HepG2 (cell line): ENCODE data around the gene SH3BGRL2. TPM values are rescaled to one million over a fixed set of nuclear protein-coding genes. Genes with fewer than 3 reads are reported as not detected.

Source experiments
- ATAC-seq: fragments of 200-7000 bp; cut with Tn5 transposase; 3 replicates; pipeline ENCODE4 v1.9.1; 2020; ENCODE audit warnings: mild to moderate bottlenecking, moderate library complexity
- BruUV-seq: library from RNA; stranded (reverse); fragments of 400-500 nt; replicated peaks from 2 replicates; lab custom pipeline; 2021; lab: Mats Ljungman, UMichigan
- CTCF ChIA-PET: fragments of 300-600 bp; formaldehyde crosslinking; extraction: SDS; loops from one replicate; lab custom pipeline; 2021; ENCODE audit warnings: low total read pairs, inconsistent platforms, low intra/inter-chr PET ratio; lab: Yijun Ruan, JAX
- POLR2A ChIA-PET: fragments of 350-600 bp; sonication (Branson Sonifier 250); formaldehyde crosslinking; loops from one replicate; lab custom pipeline; 2020; ENCODE audit warnings: antibody characterized with exemption, inconsistent platforms; lab: Yijun Ruan, JAX
- DNase-seq: peaks from one replicate; pipeline ENCODE4 v3.0.0-alpha.2; 2015; ENCODE audit warnings: low spot score
- FAIRE-seq: peaks from 3 replicates; lab custom pipeline; 2011; peaks lifted over from hg19 to GRCh38; lab: Jason Lieb, UNC
- H2AFZ ChIP-seq: one replicate; pipeline ENCODE4 v1.6.1; 2011; ENCODE audit warnings: low read length, inconsistent platforms
- H3K27ac ChIP-seq: fragments of 300-600 bp; 3 replicates; pipeline ENCODE4 v1.8.0; 2011; ENCODE audit warnings: mixed run types, mild to moderate bottlenecking, mixed read lengths, low read length, inconsistent platforms; ENCODE audit not compliant: insufficient read depth; ENCODE audit errors: extremely low read length
- H3K27me3 ChIP-seq, 2 experiments: fragments of 200-600 bp in 1 of 2; 2 replicates in 1 of 2; 3 replicates in 1 of 2; pipeline versions ENCODE4 v1.6.0 to v1.8.0; 2011; ENCODE audit warnings: low read length in 2 of 2, mild to moderate bottlenecking in 2 of 2, moderate library complexity in 2 of 2, inconsistent platforms in 1 of 2; ENCODE audit not compliant: insufficient read depth in 2 of 2, control insufficient read depth in 1 of 2
- H3K36me3 ChIP-seq, 2 experiments: fragments of 200-600 bp in 1 of 2; replicated peaks in 1 of 2; 2 replicates in 1 of 2; 3 replicates in 1 of 2; pipeline versions ENCODE4 v1.5.1 to v1.8.0; 2011; ENCODE audit warnings: low read length in 2 of 2, inconsistent platforms in 1 of 2; ENCODE audit not compliant: insufficient read depth in 2 of 2, control insufficient read depth in 1 of 2
- H3K4me1 ChIP-seq: 2 replicates; pipeline ENCODE4 v1.5.1; 2012; ENCODE audit warnings: low read length, inconsistent platforms; ENCODE audit not compliant: insufficient read depth
- H3K4me2 ChIP-seq: 2 replicates; pipeline ENCODE4 v1.6.0; 2011; ENCODE audit warnings: low read depth, low read length, inconsistent platforms
- H3K4me3 ChIP-seq, 3 experiments: fragments of 200-600 bp in 1 of 3; sonication (generic), shearing (Covaris generic) in 1 of 3; replicated peaks in 1 of 3; 2 replicates each; pipeline ENCODE4 v1.5.1; 2011 to 2016; ENCODE audit warnings: low read length in 3 of 3, inconsistent platforms in 2 of 3, low read depth in 2 of 3, mild to moderate bottlenecking in 2 of 3, control low read depth in 1 of 3, mixed read lengths in 1 of 3; ENCODE audit not compliant: insufficient read depth in 1 of 3
- H3K79me2 ChIP-seq: one replicate; pipeline ENCODE4 v1.6.1; 2011; ENCODE audit warnings: low read length, inconsistent platforms; ENCODE audit not compliant: insufficient read depth
- H3K9ac ChIP-seq: 2 replicates; pipeline ENCODE4 v1.6.0; 2011; ENCODE audit warnings: mild to moderate bottlenecking, low read depth, low read length, inconsistent platforms; ENCODE audit not compliant: insufficient read depth
- H3K9me3 ChIP-seq: 2 replicates; pipeline ENCODE4 v1.5.1; 2012; ENCODE audit warnings: mild to moderate bottlenecking, low read length
- H4K20me1 ChIP-seq: 2 replicates; pipeline ENCODE4 v1.6.0; 2011; ENCODE audit warnings: inconsistent platforms, mild to moderate bottlenecking, low read length, moderate library complexity; ENCODE audit not compliant: insufficient read depth
- DNMT3B ChIP-seq: conservative IDR thresholded peaks from 2 replicates; pipeline ENCODE4 v1.6.1; 2016; ENCODE audit warnings: missing biosample characterization, control low read depth
- KLF13 ChIP-seq: sonication (generic); formaldehyde crosslinking; IDR thresholded peaks from 2 replicates; pipeline ENCODE4 v1.4.0; 2020; ENCODE audit warnings: mild to moderate bottlenecking, missing genetic modification reagents
- NFYB ChIP-seq: sonication (generic); formaldehyde crosslinking; IDR thresholded peaks from 2 replicates; pipeline ENCODE4 v1.4.0; 2020; ENCODE audit warnings: missing genetic modification reagents
- RAD21 ChIP-seq: fragments of 450-650 bp; formaldehyde crosslinking; IDR thresholded peaks from 2 replicates; pipeline ENCODE4 v1.5.0; 2020; ENCODE audit warnings: mild to moderate bottlenecking
- RXRA ChIP-seq: sonication (generic); formaldehyde crosslinking; IDR thresholded peaks from 2 replicates; pipeline ENCODE4 v1.5.1; 2020; ENCODE audit warnings: missing genetic modification reagents
- SMC3 ChIP-seq: IDR thresholded peaks from 2 replicates; pipeline ENCODE4 v1.6.1; 2011; ENCODE audit warnings: low read length, improper control_type of control experiment
- SNRNP70 ChIP-seq: fragments of 200-400 bp; formaldehyde crosslinking; IDR thresholded peaks from 2 replicates; pipeline ENCODE4 v1.6.1; 2017; ENCODE audit warnings: mild to moderate bottlenecking, low read depth, low read length, moderate library complexity
- U2AF1 ChIP-seq: fragments of 200-400 bp; formaldehyde crosslinking; optimal IDR thresholded peaks from 2 replicates; pipeline ENCODE3; 2017; ENCODE audit warnings: mild to moderate bottlenecking, low read depth, low read length
- XRCC5 ChIP-seq: fragments of 200-400 bp; formaldehyde crosslinking; optimal IDR thresholded peaks from 2 replicates; pipeline ENCODE3; 2017; ENCODE audit warnings: mild to moderate bottlenecking, low read length
- ZNF24 ChIP-seq: fragments of 450-650 bp; IDR thresholded peaks from 2 replicates; pipeline ENCODE4 v1.6.1; 2017; ENCODE audit warnings: antibody characterized with exemption, mild to moderate bottlenecking
- ZNF431 ChIP-seq: sonication (generic); formaldehyde crosslinking; IDR thresholded peaks from 2 replicates; pipeline ENCODE4 v1.9.0; 2022; ENCODE audit warnings: missing genetic modification reagents, low read depth, mild to moderate bottlenecking, borderline replicate concordance
- ZNF543 ChIP-seq: sonication (generic); formaldehyde crosslinking; IDR thresholded peaks from 2 replicates; pipeline ENCODE4 v1.4.0; 2020; ENCODE audit warnings: mild to moderate bottlenecking, missing genetic modification reagents
- ZNF558 ChIP-seq: sonication (generic); formaldehyde crosslinking; IDR thresholded peaks from 2 replicates; pipeline ENCODE4 v1.9.0; 2022; ENCODE audit warnings: mild to moderate bottlenecking, missing genetic modification reagents, borderline replicate concordance
- ZNF709 ChIP-seq: sonication (generic); formaldehyde crosslinking; IDR thresholded peaks from 2 replicates; pipeline ENCODE4 v1.5.0; 2020; ENCODE audit warnings: mild to moderate bottlenecking, missing genetic modification reagents
- ZNF713 ChIP-seq: sonication (generic); formaldehyde crosslinking; IDR thresholded peaks from 2 replicates; pipeline ENCODE4 v1.4.0; 2020; ENCODE audit warnings: mild to moderate bottlenecking, missing genetic modification reagents
- WGBS: methylation state at CpG from one replicate; pipeline ENCODE4 v1.1.6; 2017; ENCODE audit warnings: low lambda C conversion rate; 5-methylcytosine and 5-hydroxymethylcytosine counted together
- in situ Hi-C: cut with HindIII; loops from 2 replicates; pipeline ENCODE4 v1.10.0; 2017; ENCODE audit warnings: low pct_unique_long_range_greater_than_20kb; ENCODE audit not compliant: extremely low pct_ligation_motif_present
- intact Hi-C: fragments of 100-400 bp; cut with micrococcal nuclease; formaldehyde crosslinking; loops from one replicate; pipeline ENCODE4 v1.10.0; 2022; ENCODE audit not compliant: unreplicated experiment
- polyA plus RNA-seq, 8 experiments: library from polyadenylated mRNA; depleted of rRNA in 3 of 8; stranded (reverse) in 7 of 8; unstranded in 1 of 8; fragments of >200 nt; fragmentation: Illumina TruSeq in 4 of 8; extraction: Trizol in 4 of 8; gene quantifications; 2 replicates each; pipeline versions ENCODE4 v1.2.1 to v1.2.3, GENCODE V29; 2011 to 2016; ENCODE audit warnings: low read depth in 4 of 8, missing spikeins in 1 of 8, mixed read lengths in 1 of 8; ENCODE audit not compliant: insufficient read depth in 1 of 8
- total RNA-seq, 5 experiments: library from RNA; depleted of rRNA; stranded (reverse); fragments of >200 nt; fragmentation: Illumina TruSeq; extraction: Trizol; gene quantifications; 2 replicates each; pipeline ENCODE4 v1.2.3, GENCODE V29; 2016; ENCODE audit warnings: low read depth in 1 of 5
- TF ChIP-seq, protein P1 (sequence below): sonication (generic); formaldehyde crosslinking; IDR thresholded peaks from 2 replicates; pipeline ENCODE4 v1.8.0; 2022; ENCODE audit warnings: mild to moderate bottlenecking, missing genetic modification reagents, moderate library complexity
- TF ChIP-seq, protein P2 (sequence below): sonication (generic); formaldehyde crosslinking; IDR thresholded peaks from 2 replicates; pipeline ENCODE4 v1.8.0; 2022; ENCODE audit warnings: mild to moderate bottlenecking, missing genetic modification reagents; ENCODE audit not compliant: insufficient replicate concordance
- TF ChIP-seq, protein P3 (sequence below): fragments of 450-650 bp; IDR thresholded peaks from 2 replicates; pipeline ENCODE4 v1.6.1; 2016
- TF ChIP-seq, protein P4 (sequence below): sonication (generic); formaldehyde crosslinking; IDR thresholded peaks from 2 replicates; pipeline ENCODE4 v1.8.1; 2023; ENCODE audit warnings: mild to moderate bottlenecking, missing genetic modification reagents

Gene SH3BGRL2
- total and polyA plus RNA-seq, 2 of the 13 experiments (the other 11 are each of a cell fraction or from before 2014, with no cell fraction given): 10.9 to 28.8 TPM

DNA sequence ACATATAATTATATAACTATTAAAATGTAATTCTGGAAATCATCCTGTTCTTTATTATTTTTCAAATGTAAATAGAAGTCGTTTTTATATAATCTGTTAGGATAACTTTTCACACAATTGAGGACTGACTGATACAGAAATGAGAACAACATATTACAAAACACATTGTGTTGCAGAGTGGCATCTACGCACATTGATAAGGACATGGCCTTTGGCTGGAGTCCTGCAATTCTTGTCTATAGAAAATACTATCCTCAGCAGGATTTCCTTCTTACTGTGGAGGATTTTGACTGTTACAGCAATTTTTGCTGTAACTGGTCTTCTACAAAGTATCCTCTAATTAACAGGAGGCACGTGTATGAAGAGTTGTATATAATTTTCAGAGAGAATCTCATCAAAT is 19.8 kb downstream of the SH3BGRL2 start:
- ChIA-PET POLR2A (no interaction called here), CTCF (no interaction called here)
- no TSS peak for BruUV-seq
- no peak overlapping the region for H3K4me2 ChIP-seq
- no peak overlapping the region for H3K27ac ChIP-seq
- DNase-seq (no peak), FAIRE-seq (no peak), ATAC-seq (no peak)
- TF ChIP-seq SMC3 (no peak), RAD21 (CRISPR knock-in tag) (no peak), DNMT3B (CRISPR knock-in tag) (no peak), ZNF431 (CRISPR knock-in tag) (no peak), U2AF1 (no peak), ZNF713 (CRISPR knock-in tag) (no peak), NFYB (CRISPR knock-in tag) (no peak), KLF13 (CRISPR knock-in tag) (no peak), ZNF709 (CRISPR knock-in tag) (no peak), SNRNP70 (no peak), XRCC5 (no peak), ZNF558 (CRISPR knock-in tag) (no peak), ZNF543 (no peak), RXRA (CRISPR knock-in tag) (no peak), ZNF24 (no peak)
- TF ChIP-seq, protein P1, sequence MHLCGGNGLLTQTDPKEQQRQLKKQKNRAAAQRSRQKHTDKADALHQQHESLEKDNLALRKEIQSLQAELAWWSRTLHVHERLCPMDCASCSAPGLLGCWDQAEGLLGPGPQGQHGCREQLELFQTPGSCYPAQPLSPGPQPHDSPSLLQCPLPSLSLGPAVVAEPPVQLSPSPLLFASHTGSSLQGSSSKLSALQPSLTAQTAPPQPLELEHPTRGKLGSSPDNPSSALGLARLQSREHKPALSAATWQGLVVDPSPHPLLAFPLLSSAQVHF (CRISPR knock-in tag): no peak
- TF ChIP-seq, protein P2, sequence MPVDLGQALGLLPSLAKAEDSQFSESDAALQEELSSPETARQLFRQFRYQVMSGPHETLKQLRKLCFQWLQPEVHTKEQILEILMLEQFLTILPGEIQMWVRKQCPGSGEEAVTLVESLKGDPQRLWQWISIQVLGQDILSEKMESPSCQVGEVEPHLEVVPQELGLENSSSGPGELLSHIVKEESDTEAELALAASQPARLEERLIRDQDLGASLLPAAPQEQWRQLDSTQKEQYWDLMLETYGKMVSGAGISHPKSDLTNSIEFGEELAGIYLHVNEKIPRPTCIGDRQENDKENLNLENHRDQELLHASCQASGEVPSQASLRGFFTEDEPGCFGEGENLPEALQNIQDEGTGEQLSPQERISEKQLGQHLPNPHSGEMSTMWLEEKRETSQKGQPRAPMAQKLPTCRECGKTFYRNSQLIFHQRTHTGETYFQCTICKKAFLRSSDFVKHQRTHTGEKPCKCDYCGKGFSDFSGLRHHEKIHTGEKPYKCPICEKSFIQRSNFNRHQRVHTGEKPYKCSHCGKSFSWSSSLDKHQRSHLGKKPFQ: no peak
- TF ChIP-seq, protein P3, sequence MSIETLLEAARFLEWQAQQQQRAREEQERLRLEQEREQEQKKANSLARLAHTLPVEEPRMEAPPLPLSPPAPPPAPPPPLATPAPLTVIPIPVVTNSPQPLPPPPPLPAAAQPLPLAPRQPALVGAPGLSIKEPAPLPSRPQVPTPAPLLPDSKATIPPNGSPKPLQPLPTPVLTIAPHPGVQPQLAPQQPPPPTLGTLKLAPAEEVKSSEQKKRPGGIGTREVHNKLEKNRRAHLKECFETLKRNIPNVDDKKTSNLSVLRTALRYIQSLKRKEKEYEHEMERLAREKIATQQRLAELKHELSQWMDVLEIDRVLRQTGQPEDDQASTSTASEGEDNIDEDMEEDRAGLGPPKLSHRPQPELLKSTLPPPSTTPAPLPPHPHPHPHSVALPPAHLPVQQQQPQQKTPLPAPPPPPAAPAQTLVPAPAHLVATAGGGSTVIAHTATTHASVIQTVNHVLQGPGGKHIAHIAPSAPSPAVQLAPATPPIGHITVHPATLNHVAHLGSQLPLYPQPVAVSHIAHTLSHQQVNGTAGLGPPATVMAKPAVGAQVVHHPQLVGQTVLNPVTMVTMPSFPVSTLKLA: no peak
- TF ChIP-seq, protein P4, sequence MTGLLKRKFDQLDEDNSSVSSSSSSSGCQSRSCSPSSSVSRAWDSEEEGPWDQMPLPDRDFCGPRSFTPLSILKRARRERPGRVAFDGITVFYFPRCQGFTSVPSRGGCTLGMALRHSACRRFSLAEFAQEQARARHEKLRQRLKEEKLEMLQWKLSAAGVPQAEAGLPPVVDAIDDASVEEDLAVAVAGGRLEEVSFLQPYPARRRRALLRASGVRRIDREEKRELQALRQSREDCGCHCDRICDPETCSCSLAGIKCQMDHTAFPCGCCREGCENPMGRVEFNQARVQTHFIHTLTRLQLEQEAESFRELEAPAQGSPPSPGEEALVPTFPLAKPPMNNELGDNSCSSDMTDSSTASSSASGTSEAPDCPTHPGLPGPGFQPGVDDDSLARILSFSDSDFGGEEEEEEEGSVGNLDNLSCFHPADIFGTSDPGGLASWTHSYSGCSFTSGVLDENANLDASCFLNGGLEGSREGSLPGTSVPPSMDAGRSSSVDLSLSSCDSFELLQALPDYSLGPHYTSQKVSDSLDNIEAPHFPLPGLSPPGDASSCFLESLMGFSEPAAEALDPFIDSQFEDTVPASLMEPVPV (CRISPR knock-in tag): no peak
- peaks cover 48% of the 10 kb centered on the region for H3K79me2 ChIP-seq
- H3K4me1 ChIP-seq: peaks cover 38% of the 10 kb centered on the region
- in situ Hi-C loops: no loop called here
- intact Hi-C loops: no loop called here
- no peaks in the 10 kb centered on the region; the same call in 1 of the 2 replicates for H4K20me1 ChIP-seq
- H2AFZ ChIP-seq: no peak overlapping the region
- H3K9ac ChIP-seq: no peak overlapping the region
- 97% methylated on average over 3 of the region's 3 CpGs for WGBS
- no peaks in the 10 kb centered on the region for H3K9me3 ChIP-seq
- no peaks in the 10 kb centered on the region for H3K27me3 ChIP-seq
- H3K36me3 ChIP-seq: no peaks in the 10 kb centered on the region
- H3K4me3 ChIP-seq: no peak overlapping the region
